T47D (cell line): ENCODE data around the gene SPRED3.
"Not testable (repeated sequence)": the region's sequence is repeated elsewhere in the genome, so short reads cannot be mapped to it uniquely, and the experiment has no call there.

Source experiments
- DNase-seq, 2 experiments: peaks; one replicate each; pipeline versions ENCODE4 v3.0.0 to v3.0.0-alpha.2; 2011 to 2012; ENCODE audit warnings: low read depth in 1 of 2, low spot score in 1 of 2
- JUND ChIP-seq: IDR thresholded peaks from 2 replicates; pipeline ENCODE4 v1.6.1; 2012; ENCODE audit warnings: low read depth
- in situ Hi-C: cut with HindIII; loops from 2 replicates; pipeline ENCODE4 v1.10.0; 2016; ENCODE audit warnings: low sequenced_read_pairs, low pct_unique_long_range_greater_than_20kb

Gene SPRED3

GRCh38 chr19:38361633-38362075 lies 26.8 kb upstream of the SPRED3 start:
- in situ Hi-C loops: no loop called here
- no peak for TF ChIP-seq JUND
- peak; percentile 65 to 85 for DNase-seq

- in situ Hi-C loops: no loop called here
- DNase-seq: peak; percentile 73 to 92
- TF ChIP-seq JUND: no peak
Observed at GRCh38 chr19:38362076-38362945, 26.2 kb upstream of the SPRED3 start.

GRCh38 chr19:38362946-38363688 lies 25.4 kb upstream of the SPRED3 start:
- DNase-seq, in situ Hi-C loops: not testable (repeated sequence)

- DNase-seq: no peak
- in situ Hi-C loops: no loop called here
- no peak for TF ChIP-seq JUND
Observed at GRCh38 chr19:38367041-38367440, 21.5 kb upstream of the SPRED3 start.

DNA sequence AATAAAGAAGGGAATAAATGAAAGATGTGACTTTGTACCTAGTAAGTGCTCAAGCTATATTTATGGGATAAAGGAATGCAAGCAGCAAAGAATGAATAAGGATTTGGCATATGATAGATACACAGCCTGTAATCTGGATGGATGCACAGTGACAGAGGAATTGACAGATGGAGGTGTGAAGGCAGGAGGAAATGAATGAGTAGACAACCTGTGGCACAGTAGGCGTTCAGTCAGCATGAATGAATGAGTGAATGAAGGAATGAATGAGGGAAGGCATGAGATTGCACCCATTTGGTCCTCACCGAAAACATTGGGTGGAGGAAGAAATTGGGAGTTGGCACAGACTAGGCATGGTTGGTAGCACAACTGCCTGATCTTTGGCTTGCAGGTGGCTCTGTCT lies 18.9 kb upstream of the SPRED3 start:
- DNase-seq: no peak
- TF ChIP-seq JUND: no peak
- in situ Hi-C loops: no loop called here

GRCh38 chr19:38370299-38370698 lies 18.2 kb upstream of the SPRED3 start:
- in situ Hi-C loops: no loop called here
- TF ChIP-seq JUND: no peak
- DNase-seq: no peak

DNA sequence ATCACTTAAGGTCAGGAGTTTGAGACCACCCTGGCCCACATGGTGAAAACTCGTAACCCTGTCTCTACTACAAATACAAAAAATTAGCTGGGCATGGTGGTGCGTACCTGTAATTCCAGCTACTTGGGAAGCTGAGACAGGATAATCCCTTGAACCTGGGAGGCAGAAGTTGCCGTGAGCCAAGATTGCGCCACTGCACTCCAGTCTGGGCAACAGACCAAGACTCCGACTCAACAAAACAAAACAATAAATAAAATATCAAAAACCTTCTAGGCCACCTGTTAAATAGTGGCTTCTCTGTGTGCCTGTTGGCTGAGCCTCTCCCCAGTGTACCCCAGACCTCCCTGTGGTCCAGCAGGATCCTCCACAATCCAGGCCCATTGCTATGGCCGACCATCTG lies 17.4 kb upstream of the SPRED3 start:
- TF ChIP-seq JUND: no peak
- in situ Hi-C loops: no loop called here
- no peak for DNase-seq

DNA sequence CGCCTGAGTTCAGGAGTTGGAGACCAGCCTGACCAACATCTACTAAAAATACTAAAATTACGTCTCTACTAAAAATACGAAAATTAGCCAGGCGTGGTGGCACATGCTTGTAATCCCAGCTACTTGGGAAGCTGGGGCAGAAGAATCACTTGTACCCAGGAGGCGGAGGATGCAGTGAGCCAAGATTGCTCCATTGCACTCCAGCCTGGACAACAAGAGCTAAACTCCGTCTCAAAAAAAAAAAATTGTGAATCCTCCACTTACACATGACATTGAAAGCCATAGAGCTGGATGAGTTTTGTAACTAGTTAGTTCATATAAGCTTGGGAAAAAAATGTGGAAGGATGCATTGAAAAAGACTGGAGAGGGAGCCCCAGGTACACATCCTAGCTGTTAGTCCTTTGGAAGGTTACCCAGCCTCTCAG lies 14.6 kb upstream of the SPRED3 start:
- no peak for DNase-seq
- in situ Hi-C loops: no loop called here
- no peak for TF ChIP-seq JUND

DNA sequence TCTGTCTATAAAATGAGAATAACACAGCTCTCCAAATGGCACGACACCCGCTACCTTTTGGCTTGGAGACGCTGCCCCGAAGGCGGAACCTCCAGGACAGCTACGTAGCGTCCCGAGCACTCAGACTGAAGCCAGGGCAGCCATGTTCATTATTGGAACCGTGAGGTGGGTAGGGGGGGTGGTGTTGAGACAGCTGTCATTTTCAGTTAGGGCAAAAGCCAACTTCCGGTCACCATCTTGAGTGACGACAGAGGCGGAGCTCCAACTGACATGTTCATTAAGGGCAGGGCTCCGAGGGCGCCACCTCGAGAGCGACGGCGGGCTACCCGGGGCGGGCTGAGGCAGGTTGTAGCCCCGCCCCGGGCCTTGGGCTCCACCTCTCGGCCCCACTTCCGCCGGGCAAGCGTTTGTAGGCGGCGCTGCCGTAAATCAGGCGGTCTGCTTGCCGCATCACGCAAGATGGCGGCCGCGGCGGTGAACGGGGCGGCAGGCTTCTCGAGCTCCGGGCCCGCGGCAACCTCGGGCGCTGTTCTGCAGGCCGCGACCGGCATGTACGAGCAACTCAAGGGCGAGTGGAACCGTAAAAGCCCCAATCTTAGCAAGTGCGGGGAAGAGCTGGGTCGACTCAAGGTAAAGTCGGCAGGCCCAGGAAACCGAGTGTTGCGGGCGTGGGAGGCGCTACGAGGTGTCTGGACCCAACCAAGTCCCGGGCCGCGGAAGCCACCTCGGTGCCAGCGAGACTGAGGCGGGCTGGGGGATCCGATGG lies 14.0 kb upstream of the SPRED3 start, which contains the start of gene PSMD8:
Gene PSMD8, plus strand, starts transcription at position 240 of the 766 bp plus-strand sequence. Its CDS starts 31 bp downstream, at position 271.
- in situ Hi-C loops: no loop called here
- DNase-seq: peak; percentile 90 to 99
- no peak for TF ChIP-seq JUND

DNA sequence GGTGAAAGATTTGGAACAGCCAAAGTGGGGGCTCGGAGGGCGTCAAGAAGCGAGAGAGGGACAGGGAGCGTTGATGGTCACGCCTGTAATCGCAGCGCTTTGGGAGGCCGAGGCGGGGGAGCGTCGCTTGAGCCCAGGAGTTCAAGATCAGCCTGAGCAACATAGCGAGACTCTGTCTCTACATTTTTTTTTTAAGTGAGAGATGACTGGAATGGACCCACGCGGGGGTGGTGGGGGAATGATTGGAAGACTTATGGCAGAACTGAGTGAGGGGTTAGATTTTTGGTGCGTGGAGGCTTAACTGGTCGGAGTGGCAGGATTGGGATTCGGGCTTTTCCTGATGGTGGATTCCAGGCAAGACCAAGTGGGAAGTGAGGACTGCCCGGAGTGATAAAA lies 13.4 kb upstream of the SPRED3 start:
- in situ Hi-C loops: no loop called here
- no peak for TF ChIP-seq JUND
- no peak for DNase-seq

DNA sequence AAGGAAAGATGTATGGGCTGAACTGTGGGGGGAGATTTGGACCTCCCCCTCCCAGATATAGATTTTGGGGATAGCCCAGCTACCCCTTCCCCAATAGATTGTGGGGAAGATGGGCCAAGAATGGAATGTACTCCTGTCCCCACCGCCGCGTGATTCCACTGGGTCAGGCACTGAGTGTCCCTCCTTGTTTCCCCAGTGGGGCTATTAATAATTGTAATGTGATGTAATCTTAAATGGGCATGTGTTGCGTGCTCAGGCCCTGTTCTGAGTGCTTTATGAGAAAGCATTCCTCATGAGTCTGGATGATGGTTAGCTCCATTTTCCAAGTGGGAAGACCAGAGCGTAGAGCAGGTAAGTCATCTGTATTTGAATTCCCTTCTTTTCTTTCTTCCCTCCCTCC lies 12.7 kb upstream of the SPRED3 start:
- in situ Hi-C loops: no loop called here
- no peak for DNase-seq
- no peak for TF ChIP-seq JUND

DNA sequence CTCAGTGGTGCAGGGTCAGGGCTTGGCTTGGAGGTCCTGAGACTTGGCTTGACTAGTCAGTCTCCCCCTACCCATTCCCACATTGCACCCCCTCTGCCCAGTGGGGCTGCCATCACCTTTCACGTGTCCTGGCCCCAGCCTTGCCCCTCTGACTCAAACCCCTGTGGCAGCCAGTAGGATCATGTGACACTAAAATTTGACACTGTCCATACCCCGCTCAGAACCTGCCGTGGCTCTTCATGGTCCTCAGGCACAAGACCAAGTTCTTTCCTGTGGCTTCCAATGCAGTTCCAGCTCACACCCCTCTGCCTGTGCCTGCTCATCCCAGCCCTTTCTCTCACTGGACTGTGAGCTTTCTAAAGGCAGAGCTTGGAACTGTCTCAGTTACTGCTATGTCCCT lies 11.9 kb upstream of the SPRED3 start:
- no peak for TF ChIP-seq JUND
- in situ Hi-C loops: no loop called here

More for the DNA sequence above, 11.9 kb upstream of the SPRED3 start:
- no peak for DNase-seq
